Natural killer cell (primary cell): ENCODE data around the gene NTRK2. TPM values are rescaled to one million over a fixed set of nuclear protein-coding genes. Genes with fewer than 3 reads are reported as not detected.

Experiments used
- ATAC-seq, 3 donors: fragments of 150-1000 bp in 2 of 3; fragments of 200-7000 bp in 1 of 3; cut with Tn5 transposase; 1 replicate in 1 of 3; 2 replicates in 2 of 3; pipeline ENCODE4 v1.10.0; 2021; ENCODE audit warnings: mild to moderate bottlenecking in 2 of 3, moderate library complexity in 2 of 3
- DNase-seq, 2 donors: peaks; one replicate each; pipeline versions ENCODE4 v3.0.0 to v3.0.0-alpha.2; 2013 to 2021; ENCODE audit warnings: mixed read lengths in 1 of 2
- H3K27ac ChIP-seq: one replicate; pipeline ENCODE4 v1.5.1; 2013; ENCODE audit warnings: mild to moderate bottlenecking, low read length
- H3K27me3 ChIP-seq: one replicate; pipeline ENCODE4 v1.6.1; 2013; ENCODE audit warnings: low read length; ENCODE audit not compliant: control insufficient read depth, insufficient read depth
- H3K36me3 ChIP-seq: one replicate; pipeline ENCODE4 v1.6.1; 2013; ENCODE audit warnings: low read length; ENCODE audit not compliant: control insufficient read depth, insufficient read depth
- H3K4me1 ChIP-seq: one replicate; pipeline ENCODE4 v1.6.1; 2013; ENCODE audit warnings: low read length; ENCODE audit not compliant: control insufficient read depth, insufficient read depth
- H3K4me3 ChIP-seq: one replicate; pipeline ENCODE4 v1.5.1; 2013; ENCODE audit warnings: low read length
- H3K9me3 ChIP-seq: one replicate; pipeline ENCODE4 v1.6.1; 2013; ENCODE audit warnings: low read length; ENCODE audit not compliant: control insufficient read depth, insufficient read depth
- H3K27ac Mint-ChIP-seq, 2 donors: one replicate each; pipeline ENCODE4 v1.8.0; 2022; ENCODE audit warnings: mild to moderate bottlenecking in 2 of 2, mixed read lengths in 2 of 2, moderate library complexity in 1 of 2
- H3K27me3 Mint-ChIP-seq, 2 donors: one replicate each; pipeline ENCODE4 v1.8.0; 2022; ENCODE audit warnings: low read depth in 2 of 2, mixed read lengths in 2 of 2
- H3K36me3 Mint-ChIP-seq: one replicate; pipeline ENCODE4 v1.8.0; 2022; ENCODE audit warnings: mixed read lengths
- H3K4me1 Mint-ChIP-seq, 2 donors: one replicate each; pipeline ENCODE4 v1.8.0; 2022; ENCODE audit warnings: mixed read lengths in 2 of 2
- H3K4me3 Mint-ChIP-seq: one replicate; pipeline ENCODE4 v1.8.0; 2022; ENCODE audit warnings: mild to moderate bottlenecking, moderate library complexity, mixed read lengths
- H3K9me3 Mint-ChIP-seq, 2 donors: one replicate each; pipeline ENCODE4 v1.8.0; 2022; ENCODE audit warnings: mixed read lengths in 2 of 2
- WGBS: methylation state at CpG from one replicate; pipeline ENCODE4 v1.1.7; 2013; ENCODE audit warnings: missing lambda C conversion rate; ENCODE audit not compliant: insufficient coverage; 5-methylcytosine and 5-hydroxymethylcytosine counted together
- intact Hi-C: fragments of 100-400 bp; cut with micrococcal nuclease; formaldehyde crosslinking; loops from one replicate; pipeline ENCODE4 v1.14.2; 2022
- total RNA-seq, 4 donors: library from RNA; stranded (reverse); fragments of 120-200 nt in 1 of 4; gene quantifications; one replicate each; pipeline versions ENCODE4 v1.2.3 to v1.2.4, GENCODE V29; 2013 to 2022
- TF ChIP-seq, protein P1 (sequence below): fragments of 200-600 bp; IDR thresholded peaks from one replicate; pipeline ENCODE4 v1.8.0; 2022; ENCODE audit warnings: antibody characterized with exemption

Gene NTRK2
- total RNA-seq, 3 donors from 2014 or later (not counting 1 experiment from before 2014, with no cell fraction given) = 0.08 TPM; not detected in 2

DNA sequence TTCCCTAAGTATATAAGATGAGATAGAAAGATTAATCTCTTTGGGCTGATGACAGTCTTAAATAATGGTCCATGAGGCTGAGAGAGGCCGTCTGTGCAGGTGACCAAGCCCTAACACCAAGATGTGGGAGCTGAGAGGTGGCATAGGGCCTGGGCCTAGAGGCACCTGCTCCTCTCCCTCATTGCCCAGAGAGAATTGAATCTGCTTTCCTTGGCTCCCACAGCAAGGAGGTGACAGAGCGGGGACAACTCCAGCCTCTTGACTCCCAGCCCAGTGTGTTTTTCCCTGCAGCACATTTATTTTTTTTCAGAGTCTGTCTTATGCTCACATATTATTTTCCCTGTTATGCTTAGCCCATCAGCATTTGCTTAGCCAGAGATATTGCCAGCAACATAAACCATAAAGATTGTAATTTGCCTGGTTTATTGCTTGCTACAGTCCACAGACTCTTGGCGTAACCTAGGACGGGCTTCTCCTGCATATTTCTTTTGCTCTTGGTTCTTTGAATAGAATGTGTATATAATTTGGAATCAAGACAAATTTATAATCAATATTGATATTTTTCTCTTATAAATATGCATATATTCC lies 105.6 kb downstream of the NTRK2 start:
- Mint-ChIP-seq H3K27ac (no peak overlapping the region), H3K9me3 (no peaks in the 10 kb centered on the region), H3K36me3 (no peaks in the 10 kb centered on the region), H3K4me1 (no peaks in the 10 kb centered on the region), H3K4me3 (no peak overlapping the region), H3K27me3 (peaks cover 13 to 26% of the 10 kb centered on the region in 2 donors)
- Histone ChIP-seq H3K9me3 (no peaks in the 10 kb centered on the region), H3K36me3 (no peaks in the 10 kb centered on the region), H3K27me3 (no peaks in the 10 kb centered on the region), H3K4me3 (no peak overlapping the region), H3K27ac (no peak overlapping the region), H3K4me1 (no peaks in the 10 kb centered on the region)
- WGBS = 79% methylated on average over 2 of the region's 4 CpGs
- ATAC-seq = no peak
- intact Hi-C loops = no loop called here
- TF ChIP-seq, protein P1, sequence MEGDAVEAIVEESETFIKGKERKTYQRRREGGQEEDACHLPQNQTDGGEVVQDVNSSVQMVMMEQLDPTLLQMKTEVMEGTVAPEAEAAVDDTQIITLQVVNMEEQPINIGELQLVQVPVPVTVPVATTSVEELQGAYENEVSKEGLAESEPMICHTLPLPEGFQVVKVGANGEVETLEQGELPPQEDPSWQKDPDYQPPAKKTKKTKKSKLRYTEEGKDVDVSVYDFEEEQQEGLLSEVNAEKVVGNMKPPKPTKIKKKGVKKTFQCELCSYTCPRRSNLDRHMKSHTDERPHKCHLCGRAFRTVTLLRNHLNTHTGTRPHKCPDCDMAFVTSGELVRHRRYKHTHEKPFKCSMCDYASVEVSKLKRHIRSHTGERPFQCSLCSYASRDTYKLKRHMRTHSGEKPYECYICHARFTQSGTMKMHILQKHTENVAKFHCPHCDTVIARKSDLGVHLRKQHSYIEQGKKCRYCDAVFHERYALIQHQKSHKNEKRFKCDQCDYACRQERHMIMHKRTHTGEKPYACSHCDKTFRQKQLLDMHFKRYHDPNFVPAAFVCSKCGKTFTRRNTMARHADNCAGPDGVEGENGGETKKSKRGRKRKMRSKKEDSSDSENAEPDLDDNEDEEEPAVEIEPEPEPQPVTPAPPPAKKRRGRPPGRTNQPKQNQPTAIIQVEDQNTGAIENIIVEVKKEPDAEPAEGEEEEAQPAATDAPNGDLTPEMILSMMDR = no peak
- no peak for DNase-seq

DNA sequence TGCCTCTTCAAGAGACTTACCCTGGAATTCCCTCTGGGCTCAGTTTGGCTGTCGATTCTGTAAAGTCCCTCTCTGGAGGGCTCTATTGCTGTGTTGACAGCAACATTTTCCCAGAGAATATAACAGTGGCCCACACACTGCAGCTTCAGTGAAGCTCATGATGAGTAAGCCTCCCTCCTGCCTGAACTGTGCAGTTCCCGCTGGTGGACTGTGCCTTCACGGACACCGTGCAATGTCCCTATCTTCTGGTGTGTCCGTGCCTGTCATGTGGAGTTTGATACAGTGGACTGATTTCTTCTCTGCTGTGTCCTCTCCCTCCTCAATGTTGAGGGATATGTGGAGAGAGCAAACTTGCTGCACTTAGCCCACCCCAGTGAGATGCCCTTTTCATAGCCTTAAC lies 109.0 kb downstream of the NTRK2 start:
- intact Hi-C loops = no loop called here
- Histone ChIP-seq H3K36me3 (no peaks in the 10 kb centered on the region), H3K9me3 (no peaks in the 10 kb centered on the region), H3K27ac (no peak overlapping the region), H3K4me3 (no peak overlapping the region), H3K27me3 (no peaks in the 10 kb centered on the region), H3K4me1 (no peaks in the 10 kb centered on the region)
- DNase-seq = no peak
- no peaks in the 10 kb centered on the region for H3K4me1 Mint-ChIP-seq
- no peak overlapping the region for H3K27ac Mint-ChIP-seq
- no peaks in the 10 kb centered on the region for H3K36me3 Mint-ChIP-seq
- H3K4me3 Mint-ChIP-seq = no peak overlapping the region
- WGBS = 91% methylated on average over 4 of the region's 5 CpGs
- H3K9me3 Mint-ChIP-seq = no peaks in the 10 kb centered on the region
- H3K27me3 Mint-ChIP-seq = peaks cover 24 to 45% of the 10 kb centered on the region in 2 donors
- TF ChIP-seq, protein P1 = no peak
- no peak for ATAC-seq

DNA sequence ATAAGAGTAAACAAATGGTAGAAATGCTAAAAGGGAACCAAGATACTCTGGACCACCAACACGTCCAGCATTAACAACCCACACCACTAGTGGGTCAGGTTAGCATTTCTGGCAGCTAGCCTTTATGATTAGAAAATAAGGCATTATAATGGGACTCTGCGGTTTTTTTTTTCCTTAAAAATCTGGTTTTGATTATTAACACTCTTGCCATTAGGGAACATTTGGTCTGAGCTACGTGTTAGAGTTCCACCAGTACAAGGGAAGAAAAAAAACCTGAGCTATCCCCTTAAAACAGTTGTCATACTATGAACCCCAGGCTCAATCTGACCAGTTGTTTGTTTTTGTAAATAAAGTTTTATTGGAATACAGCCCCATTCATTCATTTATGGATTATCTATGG lies 110.4 kb downstream of the NTRK2 start:
- TF ChIP-seq, protein P1 = no peak
- Histone ChIP-seq H3K4me1 (no peaks in the 10 kb centered on the region), H3K27ac (no peak overlapping the region), H3K9me3 (no peaks in the 10 kb centered on the region), H3K4me3 (no peak overlapping the region), H3K27me3 (no peaks in the 10 kb centered on the region), H3K36me3 (no peaks in the 10 kb centered on the region)
- no peak for DNase-seq
- Mint-ChIP-seq H3K4me3 (no peak overlapping the region), H3K9me3 (no peaks in the 10 kb centered on the region), H3K27me3 (peaks cover 25 to 58% of the 10 kb centered on the region in 2 donors), H3K27ac (no peak overlapping the region), H3K4me1 (no peaks in the 10 kb centered on the region), H3K36me3 (no peaks in the 10 kb centered on the region)
- 90% methylated on average over 2 of the region's 3 CpGs for WGBS
- ATAC-seq = no peak
- intact Hi-C loops = loop anchor here (2.0 kb wide), 1 partner anchor 375 kb away; no protein-coding TSS in a partner anchor

DNA sequence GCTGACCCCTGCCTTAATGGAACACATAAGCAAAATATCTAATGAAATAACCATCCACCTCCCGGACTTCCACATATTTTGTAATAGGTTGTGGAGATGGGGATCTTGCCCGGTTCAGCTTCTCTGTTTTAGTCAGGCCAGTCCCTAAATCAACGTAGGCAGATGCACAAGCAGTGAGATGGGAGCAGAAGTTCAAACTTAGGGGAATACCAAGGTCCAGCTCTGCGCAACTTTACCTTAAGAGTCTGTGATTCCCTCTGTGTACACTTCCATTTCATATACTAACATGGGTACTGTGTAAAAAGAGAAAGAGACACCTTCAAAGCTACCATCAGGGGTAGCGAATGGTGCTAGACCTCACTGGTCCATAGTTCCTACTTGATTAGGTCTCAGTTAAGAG lies 110.9 kb downstream of the NTRK2 start:
- Mint-ChIP-seq H3K4me3 (no peak overlapping the region), H3K36me3 (no peaks in the 10 kb centered on the region), H3K4me1 (no peaks in the 10 kb centered on the region), H3K27me3 (peaks cover 30 to 63% of the 10 kb centered on the region in 2 donors), H3K27ac (no peak overlapping the region), H3K9me3 (no peaks in the 10 kb centered on the region)
- ATAC-seq = no peak
- H3K4me1 ChIP-seq = no peaks in the 10 kb centered on the region
- TF ChIP-seq, protein P1 = no peak
- H3K27me3 ChIP-seq = no peaks in the 10 kb centered on the region
- H3K9me3 ChIP-seq = no peaks in the 10 kb centered on the region
- no peak overlapping the region for H3K4me3 ChIP-seq
- WGBS = 91% methylated on average over 3 of the region's 5 CpGs
- no peak overlapping the region for H3K27ac ChIP-seq
- intact Hi-C loops = loop anchor here (2.0 kb wide), 1 partner anchor 376 kb away; no protein-coding TSS in a partner anchor
- DNase-seq = no peak
- no peaks in the 10 kb centered on the region for H3K36me3 ChIP-seq
